GM12873 (cell line): ENCODE results near the gene OSGIN1.

Experiments used
- TF ChIP-seq, protein P1 (sequence below): IDR thresholded peaks from 2 replicates; pipeline ENCODE4 v1.5.1; 2012; ENCODE audit warnings: low read depth, mild to moderate bottlenecking, moderate library complexity, low read length, control low read depth; ENCODE audit not compliant: insufficient read depth; ENCODE audit errors: missing control alignments

OSGIN1 gene

DNA sequence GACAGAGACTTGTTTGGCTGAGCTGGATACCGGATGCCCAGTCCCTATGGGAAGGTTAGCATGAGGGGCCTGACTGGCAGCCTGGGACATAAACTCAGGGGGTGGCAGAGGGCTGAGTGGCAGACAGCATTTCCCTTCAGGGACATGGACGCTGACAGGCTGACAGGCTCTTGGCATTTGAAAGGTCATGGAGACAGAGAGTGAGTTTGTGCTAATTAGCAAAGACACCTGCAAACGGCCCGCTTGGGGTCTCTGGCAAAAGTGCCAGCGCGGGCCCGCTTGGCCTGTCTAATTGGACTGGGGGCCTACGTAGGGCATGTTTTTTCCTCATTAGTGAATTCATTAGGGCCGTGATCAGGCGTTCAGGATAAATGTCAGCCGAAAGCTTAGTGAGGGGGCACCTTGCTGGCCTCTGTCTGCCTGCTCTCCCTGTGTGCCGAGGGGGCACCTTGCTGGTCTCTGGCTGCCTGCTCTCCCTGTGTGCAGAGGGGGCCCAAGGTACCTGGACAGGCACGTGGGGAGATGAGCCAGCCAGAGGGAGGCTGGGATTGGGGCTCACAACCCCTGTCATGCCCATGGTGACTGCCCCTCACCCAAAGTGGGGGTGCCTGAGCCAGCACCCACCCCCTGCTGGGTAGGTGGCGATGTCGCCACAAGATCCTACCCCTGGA, 22.7 kb downstream of the OSGIN1 start:
- TF ChIP-seq, protein P1, sequence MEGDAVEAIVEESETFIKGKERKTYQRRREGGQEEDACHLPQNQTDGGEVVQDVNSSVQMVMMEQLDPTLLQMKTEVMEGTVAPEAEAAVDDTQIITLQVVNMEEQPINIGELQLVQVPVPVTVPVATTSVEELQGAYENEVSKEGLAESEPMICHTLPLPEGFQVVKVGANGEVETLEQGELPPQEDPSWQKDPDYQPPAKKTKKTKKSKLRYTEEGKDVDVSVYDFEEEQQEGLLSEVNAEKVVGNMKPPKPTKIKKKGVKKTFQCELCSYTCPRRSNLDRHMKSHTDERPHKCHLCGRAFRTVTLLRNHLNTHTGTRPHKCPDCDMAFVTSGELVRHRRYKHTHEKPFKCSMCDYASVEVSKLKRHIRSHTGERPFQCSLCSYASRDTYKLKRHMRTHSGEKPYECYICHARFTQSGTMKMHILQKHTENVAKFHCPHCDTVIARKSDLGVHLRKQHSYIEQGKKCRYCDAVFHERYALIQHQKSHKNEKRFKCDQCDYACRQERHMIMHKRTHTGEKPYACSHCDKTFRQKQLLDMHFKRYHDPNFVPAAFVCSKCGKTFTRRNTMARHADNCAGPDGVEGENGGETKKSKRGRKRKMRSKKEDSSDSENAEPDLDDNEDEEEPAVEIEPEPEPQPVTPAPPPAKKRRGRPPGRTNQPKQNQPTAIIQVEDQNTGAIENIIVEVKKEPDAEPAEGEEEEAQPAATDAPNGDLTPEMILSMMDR = no peak

DNA sequence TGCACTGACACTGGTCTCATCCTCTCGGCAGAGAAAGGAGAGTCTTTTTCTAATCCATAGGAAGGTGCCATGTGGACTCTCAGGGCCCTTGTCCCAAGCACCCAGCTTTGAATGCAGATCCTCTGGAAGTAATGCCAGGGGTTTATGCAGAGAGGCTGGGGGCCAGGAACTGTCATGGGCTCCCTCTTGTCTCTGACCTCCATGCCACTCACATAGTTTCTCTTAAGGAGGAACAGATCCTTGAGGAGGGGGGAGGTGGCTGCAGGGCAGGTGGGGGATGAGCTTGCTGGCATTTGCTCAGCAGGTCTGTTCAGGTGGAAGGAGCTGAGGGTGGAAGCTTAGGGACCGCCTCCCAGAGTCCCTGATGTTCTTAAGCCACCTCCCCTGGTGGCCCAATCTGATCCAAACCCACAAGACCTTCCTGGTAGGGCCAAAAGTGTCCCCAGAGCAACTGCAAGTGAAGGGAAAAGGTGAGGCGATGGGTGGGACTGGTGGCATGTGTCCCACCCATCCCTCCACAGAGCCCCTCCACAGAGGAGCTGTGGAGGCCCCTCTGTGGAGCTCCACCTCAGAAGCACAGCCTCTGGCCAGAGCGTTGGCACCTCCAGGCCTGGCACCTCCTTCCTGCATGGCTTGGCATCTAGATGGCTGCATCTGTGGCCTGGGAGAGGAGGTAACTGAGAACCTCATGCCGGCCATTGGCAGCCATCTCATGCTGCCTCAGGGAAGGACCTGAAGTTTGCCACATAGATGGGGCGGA, 24.2 kb downstream of the OSGIN1 start:
- TF ChIP-seq, protein P1 = no peak

DNA sequence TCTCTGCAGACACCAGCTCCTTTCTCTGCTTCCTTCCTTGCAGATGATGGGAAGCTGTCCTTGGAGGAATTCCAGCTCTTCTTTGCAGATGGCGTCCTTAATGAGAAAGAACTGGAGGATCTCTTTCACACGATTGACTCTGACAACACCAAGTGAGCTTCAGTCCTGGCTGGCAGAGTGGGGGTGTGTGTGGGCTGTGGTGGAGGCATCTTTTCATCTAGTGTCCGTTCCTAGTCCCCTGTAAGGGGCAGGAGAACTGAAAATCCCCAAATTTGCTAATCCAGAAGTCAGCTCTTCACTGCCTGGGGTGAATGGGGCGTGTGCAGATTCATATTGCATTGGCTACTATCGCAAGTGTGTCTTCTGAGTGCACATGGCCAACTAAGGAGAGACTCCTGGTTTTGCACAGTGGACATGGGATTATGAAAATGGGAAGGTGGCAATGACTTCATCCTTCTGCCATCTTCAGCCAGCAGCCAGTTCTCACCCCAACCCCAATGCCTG, 25.4 kb downstream of the OSGIN1 start:
- TF ChIP-seq, protein P1 = no peak

DNA sequence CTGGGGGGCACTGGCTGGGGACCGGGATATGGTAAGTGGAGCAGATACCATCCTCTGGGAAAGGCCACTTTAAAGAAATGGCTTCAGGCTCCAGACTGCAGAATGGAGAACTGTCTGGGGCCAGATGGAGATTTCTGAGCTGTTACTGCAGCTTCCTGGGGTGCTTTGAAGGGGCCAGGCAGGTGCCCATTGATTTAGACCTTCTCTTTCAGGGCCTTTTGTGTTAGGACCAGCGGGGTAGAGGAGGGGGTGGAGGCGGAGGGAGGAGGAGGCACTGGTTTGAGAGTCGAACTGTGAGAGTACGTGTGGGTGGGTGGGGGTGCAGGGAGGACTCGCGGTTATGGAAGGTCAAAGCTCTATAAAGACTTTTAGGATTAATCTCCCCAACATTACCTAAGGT, 26.4 kb downstream of the OSGIN1 start:
- TF ChIP-seq, protein P1 = no peak

DNA sequence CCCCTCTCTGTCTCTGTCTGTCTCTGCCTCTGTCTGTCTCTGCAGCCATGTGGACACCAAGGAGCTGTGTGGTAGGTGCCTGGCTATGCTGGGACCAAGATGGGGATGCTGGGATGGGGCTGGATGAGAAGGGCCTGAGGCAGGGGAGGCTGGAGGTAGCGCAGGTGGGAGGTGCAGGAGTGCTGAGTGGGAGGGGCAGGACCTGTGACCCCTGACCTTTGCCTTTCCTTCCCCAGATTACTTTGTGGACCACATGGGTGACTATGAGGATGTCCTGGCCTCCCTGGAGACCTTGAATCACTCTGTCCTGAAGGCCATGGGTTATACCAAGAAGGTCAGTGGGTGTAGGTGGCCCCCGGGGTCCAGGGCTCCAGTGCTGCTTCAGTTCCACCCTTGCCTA, 27.8 kb downstream of the OSGIN1 start:
- TF ChIP-seq, protein P1 = no peak

DNA sequence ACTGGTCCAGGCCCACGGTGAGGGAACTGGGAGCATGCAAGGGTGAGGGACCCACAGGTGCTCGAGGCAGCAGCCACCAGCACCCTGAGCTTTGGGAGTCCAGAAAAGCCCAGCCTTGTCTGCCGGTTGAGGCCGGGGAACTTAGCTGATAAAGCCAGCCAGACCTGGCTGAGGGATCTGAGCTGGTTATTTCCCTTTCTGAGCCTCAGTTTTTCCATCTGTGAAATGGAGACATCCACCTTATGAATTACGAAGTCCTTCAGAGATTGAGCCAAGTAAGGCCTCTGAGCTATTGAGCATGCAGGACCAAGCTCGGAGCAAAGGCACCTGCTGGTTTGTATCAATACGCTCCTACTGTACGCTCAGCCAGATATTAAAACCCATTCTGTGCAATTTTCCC, 28.8 kb downstream of the OSGIN1 start:
- TF ChIP-seq, protein P1 = no peak

DNA sequence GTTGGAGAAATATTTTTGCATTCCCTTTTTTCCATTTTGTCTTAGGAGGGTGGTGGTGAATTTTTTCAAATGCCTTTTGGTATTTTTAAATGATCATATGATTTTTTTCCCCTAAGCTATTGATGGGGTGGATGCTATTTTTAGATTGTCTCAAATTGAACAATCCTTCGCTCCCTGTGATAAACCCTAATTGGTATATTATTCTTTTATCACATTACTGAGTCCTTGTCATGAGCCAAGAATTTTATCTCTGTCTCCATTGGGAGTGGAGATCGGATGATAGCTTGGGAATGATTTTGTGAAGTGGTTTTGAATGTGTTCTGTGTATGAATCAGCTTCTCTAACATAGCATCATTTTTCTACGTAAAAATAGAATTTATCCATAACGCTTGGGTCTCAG, 30.5 kb downstream of the OSGIN1 start:
- TF ChIP-seq, protein P1 = no peak
